ENCODE data around the gene CHIT1.

The CHIT1 gene

GRCh38 chr1:203168991-203169390, 60.5 kb downstream of the CHIT1 start:
- H3K4me3 ChIP-seq (ENCODE audit: low read depth, low read length), result no peak overlapping the region
- DNase-seq, result no peak
- H3K79me2 ChIP-seq (ENCODE audit: control insufficient read depth, insufficient read depth, low read length, poor library complexity), result no peaks in the 10 kb centered on the region
- H3K4ac ChIP-seq (ENCODE audit: low read depth, low read length), result no peak overlapping the region
- H3K79me1 ChIP-seq (ENCODE audit: low read length), result no peaks in the 10 kb centered on the region
- no peak overlapping the region for H4K91ac ChIP-seq (ENCODE audit: low read depth, low read length)
- no peak overlapping the region for H3K27ac ChIP-seq (ENCODE audit: low read depth, low read length)
- no peak overlapping the region for H2BK5ac ChIP-seq (ENCODE audit: low read depth, low read length, poor library complexity)
- H3K36me3 ChIP-seq (ENCODE audit: control insufficient read depth in 1 of 2, insufficient read depth in 2 of 2, low read length in 2 of 2), result no peaks in the 10 kb centered on the region
- peaks cover 5% of the 10 kb centered on the region for H3K9me3 ChIP-seq (ENCODE audit: insufficient read depth, low read depth, low read length)
- H2BK120ac ChIP-seq (ENCODE audit: insufficient read depth, low read length, poor library complexity), result no peak overlapping the region
- H3K4me1 ChIP-seq (ENCODE audit: control insufficient read depth in 1 of 2, insufficient read depth in 2 of 2, low read length in 2 of 2), result no peaks in the 10 kb centered on the region
- H2AK5ac ChIP-seq (ENCODE audit: low read length), result no peak overlapping the region
- no peak overlapping the region for H3K18ac ChIP-seq (ENCODE audit: low read length)
- H3K23ac ChIP-seq (ENCODE audit: low read length), result no peak overlapping the region
- H3K14ac ChIP-seq (ENCODE audit: low read length), result no peak overlapping the region
- no peak overlapping the region for H4K12ac ChIP-seq (ENCODE audit: low read depth, low read length)
- H3K4me2 ChIP-seq (ENCODE audit: low read length), result no peak overlapping the region
- H3K27me3 ChIP-seq (ENCODE audit: insufficient read depth, low read length), result no peaks in the 10 kb centered on the region
- no peak overlapping the region for H3K9ac ChIP-seq (ENCODE audit: low read length)
- no peak overlapping the region for H2AFZ ChIP-seq (ENCODE audit: insufficient read depth, low read length, poor library complexity)
- H4K8ac ChIP-seq (ENCODE audit: low read depth, low read length), result no peak overlapping the region
- H2BK12ac ChIP-seq (ENCODE audit: low read length), result no peak overlapping the region
- no CpG with 5 or more reads among the region's 9 CpGs for WGBS (ENCODE audit: extremely low coverage, insufficient coverage, insufficient read length)

DNA sequence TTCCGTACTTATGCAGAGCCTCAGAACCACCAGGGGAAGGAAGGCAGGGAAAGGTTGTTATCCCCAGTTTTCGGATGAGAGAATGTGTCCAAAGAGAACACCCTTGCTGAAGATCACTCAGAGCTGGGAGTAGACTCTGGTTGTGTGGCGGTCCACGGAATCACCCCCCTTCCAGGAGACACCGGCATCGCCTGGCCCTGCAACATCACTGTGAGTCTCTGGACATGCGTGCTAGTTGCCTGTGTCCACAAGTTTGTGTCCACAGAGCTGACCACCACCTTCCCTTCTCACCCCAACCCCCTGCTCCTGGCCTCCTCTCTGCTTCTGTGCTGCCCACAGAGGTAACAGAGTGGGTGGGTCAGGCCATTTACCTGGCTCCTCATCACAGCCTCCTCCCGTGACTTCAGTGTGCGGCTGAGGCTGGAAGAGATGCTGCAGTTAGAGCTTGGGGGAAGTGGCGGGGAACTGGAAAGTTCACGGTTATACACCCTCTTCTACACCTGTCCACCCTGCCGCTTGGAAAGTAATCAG, 61.2 kb downstream of the CHIT1 start:
- Histone ChIP-seq H2BK5ac (ENCODE audit: low read depth, low read length, poor library complexity) (no peak overlapping the region), H4K8ac (ENCODE audit: low read depth, low read length) (no peak overlapping the region), H3K79me2 (ENCODE audit: control insufficient read depth, insufficient read depth, low read length, poor library complexity) (no peaks in the 10 kb centered on the region), H3K4me3 (ENCODE audit: low read depth, low read length) (no peak overlapping the region), H3K9me3 (ENCODE audit: insufficient read depth, low read depth, low read length) (peaks cover 5% of the 10 kb centered on the region), H3K4ac (ENCODE audit: low read depth, low read length) (no peak overlapping the region), H3K18ac (ENCODE audit: low read length) (no peak overlapping the region), H2AK5ac (ENCODE audit: low read length) (no peak overlapping the region), H2AFZ (ENCODE audit: insufficient read depth, low read length, poor library complexity) (no peak overlapping the region), H2BK120ac (ENCODE audit: insufficient read depth, low read length, poor library complexity) (no peak overlapping the region), H3K27me3 (ENCODE audit: insufficient read depth, low read length) (no peaks in the 10 kb centered on the region), H3K23ac (ENCODE audit: low read length) (no peak overlapping the region), H4K12ac (ENCODE audit: low read depth, low read length) (no peak overlapping the region), H3K4me2 (ENCODE audit: low read length) (no peak overlapping the region), H3K79me1 (ENCODE audit: low read length) (no peaks in the 10 kb centered on the region), H3K27ac (ENCODE audit: low read depth, low read length) (no peak overlapping the region), H3K9ac (ENCODE audit: low read length) (no peak overlapping the region), H4K91ac (ENCODE audit: low read depth, low read length) (no peak overlapping the region), H2BK12ac (ENCODE audit: low read length) (no peak overlapping the region), H3K14ac (ENCODE audit: low read length) (no peak overlapping the region), H3K36me3 (ENCODE audit: control insufficient read depth in 1 of 2, insufficient read depth in 2 of 2, low read length in 2 of 2) (no peaks in the 10 kb centered on the region), H3K4me1 (ENCODE audit: control insufficient read depth in 1 of 2, insufficient read depth in 2 of 2, low read length in 2 of 2) (no peaks in the 10 kb centered on the region)
- DNase-seq, result no peak
- WGBS (ENCODE audit: extremely low coverage, insufficient coverage, insufficient read length), result no CpG with 5 or more reads among the region's 12 CpGs

GRCh38 chr1:203167913-203168200, 61.6 kb downstream of the CHIT1 start:
- no peak overlapping the region for H3K14ac ChIP-seq (ENCODE audit: low read length)
- no peak overlapping the region for H4K8ac ChIP-seq (ENCODE audit: low read depth, low read length)
- no peak overlapping the region for H3K4me2 ChIP-seq (ENCODE audit: low read length)
- H2AK5ac ChIP-seq (ENCODE audit: low read length), result no peak overlapping the region
- no peaks in the 10 kb centered on the region for H3K27me3 ChIP-seq (ENCODE audit: insufficient read depth, low read length)
- H2BK5ac ChIP-seq (ENCODE audit: low read depth, low read length, poor library complexity), result no peak overlapping the region
- H3K9me3 ChIP-seq (ENCODE audit: insufficient read depth, low read depth, low read length), result peaks cover 5% of the 10 kb centered on the region
- H3K4ac ChIP-seq (ENCODE audit: low read depth, low read length), result no peak overlapping the region
- H3K4me1 ChIP-seq (ENCODE audit: control insufficient read depth in 1 of 2, insufficient read depth in 2 of 2, low read length in 2 of 2), result no peaks in the 10 kb centered on the region
- no peak overlapping the region for H3K4me3 ChIP-seq (ENCODE audit: low read depth, low read length)
- H2BK120ac ChIP-seq (ENCODE audit: insufficient read depth, low read length, poor library complexity), result no peak overlapping the region
- no CpG with 5 or more reads among the region's 5 CpGs for WGBS (ENCODE audit: extremely low coverage, insufficient coverage, insufficient read length)
- H3K79me1 ChIP-seq (ENCODE audit: low read length), result no peaks in the 10 kb centered on the region
- H3K9ac ChIP-seq (ENCODE audit: low read length), result no peak overlapping the region
- H3K79me2 ChIP-seq (ENCODE audit: control insufficient read depth, insufficient read depth, low read length, poor library complexity), result no peaks in the 10 kb centered on the region
- H3K27ac ChIP-seq (ENCODE audit: low read depth, low read length), result no peak overlapping the region
- no peak overlapping the region for H3K23ac ChIP-seq (ENCODE audit: low read length)
- DNase-seq, result no peak
- H4K12ac ChIP-seq (ENCODE audit: low read depth, low read length), result no peak overlapping the region
- no peak overlapping the region for H3K18ac ChIP-seq (ENCODE audit: low read length)
- no peak overlapping the region for H4K91ac ChIP-seq (ENCODE audit: low read depth, low read length)
- H2AFZ ChIP-seq (ENCODE audit: insufficient read depth, low read length, poor library complexity), result no peak overlapping the region
- no peaks in the 10 kb centered on the region for H3K36me3 ChIP-seq (ENCODE audit: control insufficient read depth in 1 of 2, insufficient read depth in 2 of 2, low read length in 2 of 2)
- no peak overlapping the region for H2BK12ac ChIP-seq (ENCODE audit: low read length)

DNA sequence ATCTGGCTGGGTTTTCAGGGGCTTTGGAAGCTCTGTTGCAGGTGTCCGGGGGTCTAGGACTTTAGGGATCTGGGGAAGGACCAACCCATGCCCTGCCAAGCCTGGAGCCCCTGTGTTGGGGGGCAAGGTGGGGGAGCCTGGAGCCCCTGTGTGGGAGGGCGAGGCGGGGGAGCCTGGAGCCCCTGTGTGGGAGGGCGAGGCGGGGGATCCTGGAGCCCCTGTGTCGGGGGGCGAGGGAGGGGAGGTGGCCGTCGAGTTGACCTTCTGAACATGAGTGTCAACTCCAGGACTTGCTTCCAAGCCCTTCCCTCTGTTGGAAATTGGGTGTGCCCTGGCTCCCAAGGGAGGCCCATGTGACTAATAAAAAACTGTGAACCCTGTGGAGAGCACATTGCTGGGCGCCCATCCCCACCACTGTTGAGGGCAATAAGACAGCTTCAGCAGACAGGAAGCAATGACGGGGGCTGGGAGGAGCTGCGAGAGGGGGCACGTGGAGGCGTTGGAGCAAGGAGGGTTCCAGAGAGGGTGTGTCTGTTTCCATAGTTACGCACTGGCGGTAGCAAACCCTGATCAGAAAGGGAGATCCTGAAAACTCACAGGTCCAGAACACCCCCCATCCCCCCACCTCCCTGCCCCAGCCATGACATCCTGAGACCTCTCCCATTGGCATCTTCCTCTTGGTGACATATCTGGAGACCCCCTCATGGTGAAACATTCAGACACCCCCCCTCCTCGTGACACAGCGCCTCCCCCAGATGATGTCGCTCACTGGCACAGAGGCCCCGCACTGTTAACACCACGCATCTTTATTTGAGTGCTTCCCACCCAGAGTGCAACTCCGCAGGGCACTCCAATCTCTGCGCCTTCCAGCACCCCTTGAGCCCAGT, 62.2 kb downstream of the CHIT1 start:
- Histone ChIP-seq H3K4me1 (ENCODE audit: control insufficient read depth in 1 of 2, insufficient read depth in 2 of 2, low read length in 2 of 2) (no peaks in the 10 kb centered on the region), H2BK5ac (ENCODE audit: low read depth, low read length, poor library complexity) (no peak overlapping the region), H3K9me3 (ENCODE audit: insufficient read depth, low read depth, low read length) (peaks cover 5% of the 10 kb centered on the region), H3K79me2 (ENCODE audit: control insufficient read depth, insufficient read depth, low read length, poor library complexity) (no peaks in the 10 kb centered on the region), H3K4me3 (ENCODE audit: low read depth, low read length) (no peak overlapping the region), H4K8ac (ENCODE audit: low read depth, low read length) (no peak overlapping the region), H3K27ac (ENCODE audit: low read depth, low read length) (no peak overlapping the region), H3K18ac (ENCODE audit: low read length) (no peak overlapping the region), H3K79me1 (ENCODE audit: low read length) (no peaks in the 10 kb centered on the region), H3K9ac (ENCODE audit: low read length) (no peak overlapping the region), H2AK5ac (ENCODE audit: low read length) (no peak overlapping the region), H2BK120ac (ENCODE audit: insufficient read depth, low read length, poor library complexity) (no peak overlapping the region), H3K14ac (ENCODE audit: low read length) (no peak overlapping the region), H2AFZ (ENCODE audit: insufficient read depth, low read length, poor library complexity) (no peak overlapping the region), H3K36me3 (ENCODE audit: control insufficient read depth in 1 of 2, insufficient read depth in 2 of 2, low read length in 2 of 2) (no peaks in the 10 kb centered on the region), H4K12ac (ENCODE audit: low read depth, low read length) (no peak overlapping the region), H4K91ac (ENCODE audit: low read depth, low read length) (no peak overlapping the region), H3K27me3 (ENCODE audit: insufficient read depth, low read length) (no peaks in the 10 kb centered on the region), H3K23ac (ENCODE audit: low read length) (no peak overlapping the region), H2BK12ac (ENCODE audit: low read length) (no peak overlapping the region), H3K4ac (ENCODE audit: low read depth, low read length) (no peak overlapping the region), H3K4me2 (ENCODE audit: low read length) (no peak overlapping the region)
- WGBS (ENCODE audit: extremely low coverage, insufficient coverage, insufficient read length), result no CpG with 5 or more reads among the region's 23 CpGs
- DNase-seq, result no peak
